IPS-NIHi7 (cell line): ENCODE results near the gene FAM149A.

Source experiments
- DNase-seq: peaks from one replicate; pipeline ENCODE4 v3.0.0; 2012; ENCODE audit warnings: mixed read lengths; ENCODE audit errors: extremely low spot score

FAM149A gene

GRCh38 chr4:186202490-186203140 lies 98.1 kb downstream of the FAM149A start:
- DNase-seq = no peak

- no peak for DNase-seq
These were observed 98.9 kb downstream of the FAM149A start for GRCh38 chr4:186203406-186203805.

GRCh38 chr4:186204103-186204559 lies 99.6 kb downstream of the FAM149A start:
- DNase-seq = no peak

GRCh38 chr4:186204686-186205085 lies 100.2 kb downstream of the FAM149A start:
- DNase-seq = no peak

GRCh38 chr4:186205156-186205555 lies 100.7 kb downstream of the FAM149A start:
- DNase-seq = no peak

GRCh38 chr4:186216465-186217024 lies 112.0 kb downstream of the FAM149A start:
- no peak for DNase-seq

GRCh38 chr4:186217733-186218293 lies 113.3 kb downstream of the FAM149A start:
- no peak for DNase-seq

GRCh38 chr4:186221624-186222023 lies 117.1 kb downstream of the FAM149A start:
- no peak for DNase-seq
